GM18519 (cell line): ENCODE results near the gene TRAM2.
A peak's percentile ranks its signal among the peaks of the same experiment; 100 is the strongest.

Experiments
- ATAC-seq: cut with Tn5 transposase; IDR thresholded peaks from one replicate; pipeline ENCODE4 v1.9.1; 2021; ENCODE audit warnings: mild to moderate bottlenecking, moderate library complexity; ENCODE audit not compliant: unreplicated experiment, low FRiP score

Gene TRAM2

DNA sequence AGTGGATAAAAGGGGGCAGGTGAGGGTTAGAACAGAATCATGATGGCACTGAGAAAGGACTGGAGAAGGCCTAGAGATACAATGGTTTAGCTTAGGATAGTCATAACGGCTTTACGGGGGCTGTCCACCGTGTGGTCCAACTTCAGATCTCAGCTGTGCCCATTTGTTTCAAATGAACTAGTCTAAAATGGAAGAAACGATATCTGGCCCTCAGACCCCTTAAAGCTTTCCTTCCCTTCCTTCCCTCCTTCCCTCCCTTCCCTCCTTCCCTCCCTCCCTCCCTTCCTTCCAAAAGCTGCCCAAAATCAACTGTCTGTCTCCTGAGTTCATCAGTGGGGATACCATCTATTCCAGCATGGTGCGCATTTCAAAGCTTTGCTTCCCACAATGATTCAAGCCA is 27.9 kb downstream of the TRAM2 start:
- ATAC-seq = no peak

GRCh38 chr6:52548353-52548713 is 28.5 kb downstream of the TRAM2 start:
- ATAC-seq = no peak

DNA sequence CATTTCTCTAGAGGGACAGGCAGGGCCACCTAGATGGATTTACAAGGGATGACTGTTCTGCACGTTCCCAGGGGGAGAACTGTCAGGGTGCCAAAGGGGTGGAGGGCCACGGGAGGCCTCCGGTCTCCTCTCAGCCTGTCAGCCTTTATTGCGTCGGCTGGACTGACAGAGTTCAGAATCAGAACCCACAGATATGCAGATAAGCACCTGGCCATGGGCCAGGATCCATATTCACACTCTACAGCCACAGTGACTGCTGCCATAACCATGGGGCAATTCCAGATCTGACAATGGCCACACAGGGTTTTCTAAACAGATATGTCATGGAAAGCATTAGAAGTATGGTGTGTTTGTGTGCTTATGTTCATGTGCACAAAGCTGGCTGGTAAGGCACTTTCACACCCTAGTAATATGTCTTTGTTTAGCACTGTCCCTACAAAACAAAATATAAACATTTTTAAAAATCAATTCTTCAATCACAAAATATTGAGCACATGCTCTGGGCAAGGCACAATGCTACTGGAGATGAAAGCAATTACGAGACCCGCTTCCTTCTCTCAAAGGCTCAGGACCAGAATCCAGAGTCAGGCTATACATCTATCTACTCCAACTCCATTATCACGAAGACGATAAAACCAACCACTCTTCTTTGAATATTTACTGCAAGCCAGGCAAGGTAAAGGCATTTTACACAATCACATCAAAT is 29.1 kb downstream of the TRAM2 start:
- no peak for ATAC-seq

- peak; percentile 71 for ATAC-seq
Observed at GRCh38 chr6:52546678-52547077, 30.2 kb downstream of the TRAM2 start.

DNA sequence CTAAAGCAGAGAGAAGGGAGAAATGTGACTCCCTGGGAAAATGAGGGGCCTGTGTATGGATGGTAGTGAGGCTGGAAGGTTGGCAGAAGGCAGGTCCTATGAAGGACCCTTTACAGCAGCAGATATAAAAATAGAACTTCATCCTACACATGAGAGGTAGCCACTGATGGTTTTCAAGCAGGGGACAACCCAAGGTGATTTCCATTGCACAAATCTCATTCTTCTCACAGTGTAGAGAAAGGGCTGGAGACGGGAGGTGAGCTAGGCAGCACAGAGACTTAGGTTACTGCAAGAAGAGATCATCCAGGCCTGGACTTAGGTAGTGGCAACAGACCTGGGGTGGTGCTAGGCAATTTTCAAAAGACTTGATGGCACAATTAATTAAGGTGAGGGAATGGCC is 30.7 kb downstream of the TRAM2 start:
- ATAC-seq = peak; percentile 45

DNA sequence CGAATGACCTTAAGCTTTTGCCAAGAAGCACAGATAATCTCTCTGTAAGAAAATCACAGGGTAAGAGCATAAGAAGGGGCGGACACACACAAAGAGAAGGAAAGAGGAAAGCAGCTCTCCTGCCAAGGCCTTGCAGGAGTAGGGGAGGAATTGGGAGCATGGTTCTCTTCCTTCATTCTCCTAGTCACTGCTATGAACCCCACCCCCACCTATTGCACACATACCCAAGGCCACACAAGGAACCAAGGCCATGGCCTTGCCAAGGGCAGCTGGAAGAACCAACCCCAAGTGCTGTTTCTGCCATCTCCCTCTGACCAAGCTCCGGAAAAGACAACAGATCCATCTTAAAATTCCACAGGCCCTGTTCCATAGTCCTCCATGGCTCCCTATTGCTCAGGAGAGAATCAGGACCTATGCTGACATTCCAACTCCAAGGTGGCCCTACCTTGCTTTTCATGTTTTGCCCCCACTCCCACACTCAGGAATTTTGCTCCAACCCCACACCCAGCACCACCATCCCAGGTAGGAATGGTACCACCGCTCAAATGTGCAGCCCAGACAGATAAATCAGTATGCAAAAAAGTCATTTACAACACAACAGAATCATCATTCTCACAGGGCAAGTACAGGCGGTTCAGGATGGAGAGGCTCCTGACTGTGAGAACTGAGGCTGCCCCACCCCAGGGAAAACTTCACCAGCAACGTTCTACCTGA is 31.3 kb downstream of the TRAM2 start:
- ATAC-seq = peak; percentile 7

DNA sequence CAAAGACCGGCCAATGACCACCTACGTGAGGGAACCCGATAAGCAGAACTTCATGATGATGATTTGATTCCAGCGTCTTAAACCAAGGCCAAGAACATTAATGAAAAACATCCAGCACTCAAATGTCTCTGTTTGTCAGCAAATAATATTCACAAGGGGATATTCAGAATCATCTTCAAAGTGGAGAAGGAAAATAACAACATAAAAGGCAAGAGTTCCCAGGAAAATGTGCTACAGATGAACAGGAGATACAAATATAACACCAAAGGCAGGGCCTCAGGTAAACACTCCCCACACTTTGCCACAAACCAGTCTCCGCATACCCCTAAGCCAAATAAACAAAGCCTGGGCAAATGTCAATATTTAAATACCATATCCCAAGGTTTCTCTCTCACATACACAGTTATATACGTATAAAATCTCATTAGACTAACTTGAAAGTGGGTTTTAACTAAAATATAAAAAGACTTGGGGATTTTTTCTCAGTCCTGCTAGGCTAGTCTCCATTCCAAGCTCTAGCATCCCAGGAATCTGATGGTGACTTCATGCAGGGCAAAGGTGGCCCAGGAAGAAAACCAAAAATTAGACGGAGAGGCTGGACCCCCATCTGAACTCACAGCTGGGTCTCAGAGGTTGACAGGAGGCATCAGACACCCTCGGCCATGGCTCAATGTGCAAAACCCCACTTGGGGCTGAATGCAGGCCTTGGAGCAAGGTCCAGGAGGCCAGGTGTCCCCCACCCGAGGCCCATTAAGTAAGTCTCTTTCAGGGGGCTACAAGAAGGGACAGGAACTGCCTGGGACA is 32.1 kb downstream of the TRAM2 start:
- no peak for ATAC-seq

DNA sequence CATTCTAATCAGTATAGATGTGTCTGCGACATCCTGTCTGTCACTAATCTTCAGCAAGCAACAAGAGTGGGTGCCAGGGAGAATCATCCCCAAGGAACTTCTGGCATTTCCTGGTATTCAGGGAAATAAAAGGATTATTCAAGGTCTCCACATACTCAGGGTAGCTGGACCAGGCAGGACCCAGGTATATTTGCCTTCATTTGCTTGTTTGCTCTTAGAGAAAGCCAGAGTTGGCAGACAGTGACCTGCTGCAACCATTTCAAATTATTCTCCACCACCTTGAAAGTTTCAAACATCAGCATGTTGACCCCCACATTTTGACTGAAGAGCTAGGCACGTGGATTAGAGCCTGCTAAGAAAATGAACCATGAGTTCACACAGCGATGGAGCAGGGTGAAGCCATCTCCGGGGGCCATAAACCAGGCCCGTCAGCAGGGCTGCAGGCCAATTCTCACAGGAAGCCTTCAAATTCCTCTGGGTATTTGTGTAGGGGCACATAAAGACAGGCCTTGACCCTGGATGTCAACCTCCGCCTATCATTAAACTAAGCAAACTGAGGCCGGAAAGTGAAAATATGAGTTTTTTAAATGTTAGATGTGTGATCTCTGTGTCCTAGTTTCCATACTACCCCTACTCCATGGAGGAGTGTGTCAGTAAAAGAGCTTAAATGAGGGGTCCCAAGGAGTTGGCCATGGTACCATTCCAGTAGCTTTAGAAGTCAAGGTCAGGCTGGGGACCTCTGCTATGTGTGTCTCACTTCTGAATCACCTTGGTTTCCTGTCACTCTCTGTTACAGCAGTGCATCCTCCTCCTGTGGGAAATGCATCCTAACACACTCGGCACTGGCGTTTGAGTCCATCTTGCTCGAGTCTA is 32.9 kb downstream of the TRAM2 start:
- ATAC-seq = no peak

GRCh38 chr6:52543262-52543661 is 33.6 kb downstream of the TRAM2 start:
- no peak for ATAC-seq

DNA sequence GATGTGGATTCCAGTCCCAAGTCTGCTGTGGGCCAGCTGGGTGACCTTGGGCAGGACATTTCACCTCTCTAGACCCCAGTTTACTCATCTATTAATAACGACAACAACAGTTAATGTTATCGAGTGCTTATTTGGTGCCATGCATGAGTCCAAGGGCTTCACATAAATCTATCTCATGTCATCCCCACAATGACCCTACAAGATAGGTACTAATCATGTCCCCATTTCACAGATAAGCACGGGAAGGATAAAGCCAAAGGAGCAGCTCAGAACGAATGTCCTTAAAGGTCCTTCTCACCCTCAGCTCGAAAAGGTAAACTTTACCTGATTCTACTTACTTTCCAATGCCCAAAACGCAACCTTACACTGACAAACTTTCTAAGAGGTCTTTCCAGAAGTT is 35.7 kb downstream of the TRAM2 start:
- no peak for ATAC-seq

DNA sequence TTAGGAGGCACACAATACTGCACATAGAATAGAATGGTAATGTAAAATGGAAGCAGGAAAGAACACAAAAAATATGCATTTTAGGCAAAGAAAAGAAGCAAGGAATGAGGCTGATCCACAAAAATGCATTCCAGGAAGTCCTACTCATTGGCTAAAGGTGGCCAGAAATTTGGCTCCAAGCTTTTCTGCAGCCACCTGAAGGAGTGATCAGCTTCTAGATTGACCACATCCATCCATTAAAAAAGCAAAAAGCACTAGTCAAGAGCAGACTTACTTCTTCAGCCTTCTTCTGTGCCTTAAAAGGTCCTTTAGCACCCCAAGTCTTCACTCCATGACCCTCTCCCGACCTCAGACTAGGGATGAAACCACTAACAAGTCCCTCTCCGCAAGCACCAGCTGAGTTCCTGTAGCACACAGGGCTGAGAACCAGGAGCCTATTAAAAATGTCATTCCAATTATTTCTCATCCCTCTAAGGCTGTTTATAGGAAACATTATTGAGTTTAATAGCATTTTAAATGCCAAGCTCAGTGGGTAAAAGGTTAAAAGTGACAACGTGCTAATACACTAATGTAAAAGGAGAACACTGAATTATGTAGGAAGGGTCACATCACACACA is 36.5 kb downstream of the TRAM2 start:
- ATAC-seq = no peak

DNA sequence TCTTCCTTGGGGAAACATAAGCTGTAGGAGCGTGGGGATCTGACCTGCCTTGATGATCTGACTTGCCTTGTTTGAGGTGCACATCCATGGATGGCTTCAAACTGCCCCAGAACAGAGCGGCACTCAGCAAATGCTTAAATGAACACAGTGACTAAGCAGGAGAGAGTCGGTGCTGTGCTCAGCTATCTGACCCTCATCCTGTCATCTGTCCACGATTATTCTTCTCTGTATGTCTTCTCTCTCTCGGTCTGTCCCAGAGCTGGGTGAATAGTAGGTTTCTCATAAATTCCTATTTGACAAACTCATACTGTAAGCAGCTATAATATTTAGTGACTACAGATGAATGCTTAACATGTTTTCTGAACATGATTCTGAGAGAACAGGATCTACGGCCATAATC is 37.3 kb downstream of the TRAM2 start:
- ATAC-seq = no peak

DNA sequence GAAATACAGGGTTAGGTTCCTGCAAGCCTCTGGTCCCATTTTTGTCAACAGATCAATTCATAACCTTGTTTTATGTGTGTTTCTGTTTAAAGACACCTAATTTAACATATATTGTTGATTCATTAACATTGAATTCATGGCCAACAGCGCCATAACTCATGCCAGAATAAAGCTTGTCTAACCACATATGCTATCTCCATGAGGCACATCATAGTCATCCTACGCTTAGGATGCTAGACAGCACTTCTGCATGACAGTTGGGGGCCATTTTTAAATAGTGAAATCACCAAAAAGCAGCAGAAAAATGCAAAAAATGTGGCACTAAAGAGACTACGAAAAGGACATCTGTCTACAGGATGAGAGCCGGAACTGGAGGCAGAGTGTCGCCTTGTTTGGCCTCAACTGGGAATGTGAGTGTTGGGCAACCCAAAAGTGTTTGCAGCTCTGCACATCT is 37.9 kb downstream of the TRAM2 start:
- ATAC-seq = no peak

DNA sequence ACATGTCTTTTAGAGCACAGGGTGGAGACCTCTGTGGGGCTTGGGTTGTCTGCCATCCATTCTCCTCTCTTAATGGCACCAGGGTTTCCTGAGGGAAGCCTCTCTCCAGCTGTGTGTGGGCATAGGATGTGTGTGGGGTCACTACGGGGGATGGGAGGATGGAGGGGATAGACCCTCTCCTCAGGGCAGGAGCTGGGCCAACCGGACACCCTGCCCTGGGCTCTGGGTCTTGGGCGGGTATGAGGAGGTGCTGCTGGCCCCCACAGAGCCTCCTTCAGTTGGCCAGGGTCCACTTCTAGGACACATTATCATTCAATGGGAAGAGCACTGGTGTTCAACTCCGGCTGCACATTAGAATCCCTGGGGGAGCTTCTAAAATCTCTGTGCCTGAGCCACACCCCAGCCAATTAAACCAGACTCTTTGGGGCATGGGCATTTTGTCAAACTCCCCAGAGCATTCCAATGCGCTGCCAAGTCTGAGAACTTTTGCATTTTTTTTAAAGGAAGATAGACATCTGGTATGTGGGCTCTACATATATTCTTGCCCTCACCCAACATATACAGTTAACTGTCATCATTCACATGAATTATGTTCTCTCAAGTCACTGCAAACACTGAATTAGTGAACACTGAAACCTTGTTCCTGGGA is 38.5 kb downstream of the TRAM2 start:
- no peak for ATAC-seq

DNA sequence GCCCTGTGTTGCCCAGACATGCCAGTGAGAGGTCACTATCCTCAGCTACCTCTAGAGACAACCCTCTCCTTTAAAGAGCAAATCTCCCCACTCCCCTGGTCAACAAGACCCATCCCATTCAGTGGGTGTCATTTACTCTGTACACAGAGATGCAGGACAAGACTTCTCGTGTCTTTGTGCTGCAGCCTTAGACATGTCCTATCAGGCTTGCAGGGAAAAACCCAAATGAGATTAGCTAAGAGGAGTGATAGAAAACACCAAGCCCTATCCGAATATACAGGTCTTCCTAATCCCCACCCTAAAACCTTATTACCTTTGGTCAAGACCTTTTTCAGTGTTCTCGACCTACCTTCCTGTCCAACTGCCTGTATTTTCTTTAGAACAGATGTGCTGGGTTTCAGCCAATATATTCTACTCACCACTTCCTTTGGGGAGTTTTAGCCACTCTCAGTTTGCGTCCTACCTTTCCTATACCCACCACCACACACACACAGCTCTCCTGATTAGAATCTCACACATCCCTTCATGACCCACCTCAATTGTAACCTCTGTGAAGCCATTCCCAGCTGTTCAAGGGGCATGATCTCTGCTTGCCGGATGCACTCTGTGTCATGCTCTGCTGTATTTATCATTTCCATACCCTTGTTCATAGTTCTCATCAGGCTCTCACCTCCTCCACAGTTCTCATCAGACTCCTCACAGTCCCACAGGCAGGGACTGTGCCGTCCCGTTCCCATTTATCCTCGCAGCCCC is 39.7 kb downstream of the TRAM2 start:
- peak; percentile 39 for ATAC-seq

DNA sequence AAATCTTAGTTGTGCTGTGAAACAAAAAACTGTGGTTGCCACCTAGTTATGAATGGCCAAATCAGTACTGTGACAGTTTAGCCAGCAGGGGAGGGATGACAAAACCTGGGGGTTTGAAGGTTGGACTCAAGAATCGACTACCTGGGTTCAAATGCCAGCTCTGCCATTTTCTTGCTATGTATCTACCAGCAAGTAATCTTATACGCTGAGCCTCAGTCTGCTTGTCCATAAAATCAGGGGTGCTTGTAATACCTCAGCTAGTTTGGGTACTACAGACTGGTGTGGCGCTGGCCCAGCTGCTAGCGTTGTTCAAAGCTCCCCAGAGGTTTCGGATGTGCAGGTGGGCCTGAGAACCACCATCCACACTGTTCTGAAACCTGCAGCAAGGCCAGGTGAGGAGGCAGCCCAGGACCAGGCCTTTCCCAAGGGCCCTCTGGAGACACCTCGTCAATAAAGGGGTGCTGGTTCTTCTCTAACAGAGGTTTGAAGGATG is 40.4 kb downstream of the TRAM2 start:
- ATAC-seq = no peak

DNA sequence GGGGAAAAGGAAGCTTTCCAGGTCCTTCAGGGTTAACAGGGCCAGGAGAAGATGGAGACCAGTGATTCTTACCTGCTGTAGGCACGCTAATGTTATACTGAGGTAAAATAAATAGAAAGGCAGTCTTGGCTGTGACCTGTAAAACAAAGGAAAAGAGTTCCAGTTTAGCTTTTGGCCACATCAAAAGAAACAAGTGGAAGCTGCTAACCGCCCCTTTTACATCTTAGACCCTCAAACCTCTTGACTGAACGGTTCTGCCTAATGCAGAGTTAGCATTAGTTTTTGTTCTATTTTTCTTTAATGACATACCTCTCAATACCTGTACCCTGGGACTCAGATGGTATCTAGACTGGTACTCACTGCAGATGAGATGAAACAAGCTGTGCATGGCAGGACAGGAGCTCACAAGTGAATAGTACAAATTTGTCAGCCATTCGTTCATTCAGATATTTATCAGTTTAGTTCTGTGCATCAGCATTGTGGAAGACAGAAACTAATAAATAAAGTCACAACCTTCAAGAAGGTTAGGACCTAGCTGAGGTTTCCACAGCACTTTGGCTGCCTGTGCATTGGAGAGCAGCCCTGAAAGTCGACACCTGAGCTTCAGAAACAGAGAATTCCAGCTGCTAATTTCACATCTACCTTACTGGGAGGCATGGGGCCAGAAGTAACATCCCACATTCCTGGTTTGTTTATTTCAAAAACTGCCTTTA is 41.0 kb downstream of the TRAM2 start:
- no peak for ATAC-seq

GRCh38 chr6:52534966-52535390 is 41.9 kb downstream of the TRAM2 start:
- ATAC-seq = no peak
